HG03139 (cell line): ENCODE results near the gene CRP.
"Not testable (repeated sequence)": the region's sequence is repeated elsewhere in the genome, so short reads cannot be mapped to it uniquely, and the experiment has no call there.

Experiments used
- ATAC-seq: cut with Tn5 transposase; IDR thresholded peaks from one replicate; pipeline ENCODE4 v1.9.1; 2021; ENCODE audit not compliant: unreplicated experiment

CRP gene

GRCh38 chr1:159700312-159700711, 14.1 kb downstream of the CRP start:
- ATAC-seq, result no peak

GRCh38 chr1:159699653-159700052, 14.7 kb downstream of the CRP start:
- ATAC-seq, result no peak

GRCh38 chr1:159699246-159699645, 15.1 kb downstream of the CRP start:
- no peak for ATAC-seq

- ATAC-seq, result no peak
Measured at GRCh38 chr1:159687511-159687910, 26.9 kb downstream of the CRP start.

GRCh38 chr1:159686599-159687299, 27.6 kb downstream of the CRP start:
- ATAC-seq, result no peak

- no peak for ATAC-seq
Measured at GRCh38 chr1:159678939-159679338, 35.5 kb downstream of the CRP start.

- ATAC-seq, result no peak
Measured at GRCh38 chr1:159675046-159675445, 39.3 kb downstream of the CRP start.

GRCh38 chr1:159672390-159672789, 42.0 kb downstream of the CRP start:
- not testable (repeated sequence) for ATAC-seq

- no peak for ATAC-seq
Measured at GRCh38 chr1:159669338-159669737, 45.1 kb downstream of the CRP start.

GRCh38 chr1:159668739-159669138, 45.6 kb downstream of the CRP start:
- ATAC-seq, result no peak

GRCh38 chr1:159664247-159664646, 50.1 kb downstream of the CRP start:
- no peak for ATAC-seq

- ATAC-seq, result no peak
Measured at GRCh38 chr1:159663552-159663951, 50.8 kb downstream of the CRP start.
